PC-3 (cell line): ENCODE data around the gene DRG1. TPM values are rescaled to one million over a fixed set of nuclear protein-coding genes. Genes with fewer than 3 reads are reported as not detected.

ENCODE experiments used
- ATAC-seq: fragments of 200-7000 bp; cut with Tn5 transposase; 2 replicates; pipeline ENCODE4 v1.9.1; 2020; ENCODE audit warnings: mild to moderate bottlenecking, moderate library complexity
- BruUV-seq: library from RNA; stranded (reverse); fragments of 400-500 nt; replicated peaks from 2 replicates; lab custom pipeline; 2021; lab: Mats Ljungman, UMichigan
- CTCF ChIA-PET: fragments of 300-600 bp; sonication (Branson Sonifier 250); formaldehyde crosslinking; loops from one replicate; lab custom pipeline; 2022; ENCODE audit warnings: antibody characterized with exemption; lab: Charles Lee
- POLR2A ChIA-PET: fragments of 300-600 bp; sonication (Branson Sonifier 250); formaldehyde crosslinking; loops from one replicate; lab custom pipeline; 2022; ENCODE audit warnings: antibody characterized with exemption; ENCODE audit not compliant: unreplicated experiment; lab: Charles Lee
- DNase-seq: peaks from one replicate; pipeline ENCODE4 v3.0.0-alpha.2; 2015
- H2AFZ ChIP-seq: fragments of 300-600 bp; sonication (generic); 2 replicates; pipeline ENCODE4 v1.6.0; 2016; ENCODE audit warnings: antibody characterized with exemption, low read length
- H3F3A ChIP-seq: fragments of 300-600 bp; sonication (generic); one replicate; pipeline ENCODE4 v1.6.0; 2017; ENCODE audit warnings: antibody characterized with exemption, low read length, control low read depth, mild to moderate bottlenecking; ENCODE audit not compliant: unreplicated experiment
- H3K27ac ChIP-seq: fragments of 300-600 bp; sonication (generic); 2 replicates; pipeline ENCODE4 v1.5.1; 2016; ENCODE audit warnings: mild to moderate bottlenecking, low read length
- H3K27me3 ChIP-seq: fragments of 300-600 bp; sonication (generic); 2 replicates; pipeline ENCODE4 v1.6.1; 2016; ENCODE audit warnings: low read length, mixed read lengths
- H3K36me3 ChIP-seq: fragments of 300-600 bp; sonication (generic); 2 replicates; pipeline ENCODE4 v1.6.1; 2016; ENCODE audit warnings: low read depth, mixed run types, low read length, mixed read lengths
- H3K4me1 ChIP-seq: fragments of 300-600 bp; sonication (generic); 2 replicates; pipeline ENCODE4 v1.5.1; 2016; ENCODE audit warnings: low read length; ENCODE audit not compliant: insufficient read depth
- H3K4me2 ChIP-seq: fragments of 300-600 bp; sonication (generic); 2 replicates; pipeline ENCODE4 v1.6.0; 2016; ENCODE audit warnings: low read length
- H3K4me3 ChIP-seq: fragments of 300-600 bp; sonication (generic); 2 replicates; pipeline ENCODE4 v1.5.1; 2016; ENCODE audit warnings: mild to moderate bottlenecking, low read length, mixed read lengths
- H3K79me2 ChIP-seq: fragments of 300-600 bp; sonication (generic); 2 replicates; pipeline ENCODE4 v1.6.1; 2017; ENCODE audit warnings: low read length, mixed read lengths
- H3K9ac ChIP-seq: fragments of 300-600 bp; sonication (generic); 2 replicates; pipeline ENCODE4 v1.6.0; 2016; ENCODE audit warnings: mild to moderate bottlenecking, low read length
- H3K9me2 ChIP-seq: fragments of 300-600 bp; sonication (generic); replicated peaks from 2 replicates; pipeline ENCODE4 v1.6.1; 2016; ENCODE audit warnings: mixed run types, low read length, mixed read lengths
- H3K9me3 ChIP-seq: fragments of 300-600 bp; sonication (generic); 2 replicates; pipeline ENCODE4 v1.6.1; 2016; ENCODE audit warnings: low read length, mixed read lengths
- H4K20me1 ChIP-seq: fragments of 300-600 bp; sonication (generic); 2 replicates; pipeline ENCODE4 v1.6.1; 2016; ENCODE audit warnings: low read length, mixed read lengths
- EZH2 ChIP-seq: fragments of 300-600 bp; sonication (generic); IDR thresholded peaks from one replicate; pipeline ENCODE4 v1.6.1; 2017; ENCODE audit warnings: antibody characterized with exemption, mild to moderate bottlenecking, low read length; ENCODE audit not compliant: unreplicated experiment
- EZH2phosphoT487 ChIP-seq: fragments of 300-600 bp; sonication (generic); IDR thresholded peaks from 2 replicates; pipeline ENCODE4 v1.6.1; 2018; ENCODE audit warnings: mild to moderate bottlenecking, antibody characterized with exemption, low read length, borderline replicate concordance
- intact Hi-C: fragments of 100-400 bp; cut with micrococcal nuclease; formaldehyde crosslinking; loops from 2 replicates; pipeline ENCODE4 v1.9.0; 2023
- total RNA-seq: library from RNA; depleted of rRNA; stranded (reverse); fragments of >200 nt; gene quantifications from 2 replicates; pipeline ENCODE4 v1.2.3, GENCODE V29; 2014
- TF ChIP-seq, protein P1 (sequence below): fragments of 300-600 bp; sonication (generic); conservative IDR thresholded peaks from 2 replicates; pipeline ENCODE4 v1.5.1; 2017; ENCODE audit warnings: antibody characterized with exemption, low read depth, mild to moderate bottlenecking, low read length

Gene DRG1
- total RNA-seq, 1 experiment from 2014 or later: 49.9 TPM

DNA sequence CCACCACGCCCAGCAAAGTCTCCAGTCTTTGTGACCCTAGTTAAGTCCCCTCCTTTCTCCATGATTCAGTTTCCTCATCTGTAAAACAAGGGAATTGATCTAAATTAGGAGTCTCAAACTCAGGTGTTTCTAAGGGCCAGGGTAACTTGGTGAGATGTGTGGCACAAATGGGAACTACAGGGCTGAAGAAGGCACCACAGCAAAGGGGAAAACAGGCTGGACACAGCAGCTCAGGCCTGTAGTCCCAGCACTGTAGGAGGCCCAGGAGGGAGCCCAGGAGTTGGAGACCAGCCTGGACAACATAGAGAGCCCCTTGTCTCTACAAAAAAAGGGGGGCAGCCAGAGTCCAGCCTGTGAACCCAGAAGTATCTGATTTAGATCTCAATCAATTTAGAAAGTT, 37.7 kb upstream of the DRG1 start:
- H3K9me2 ChIP-seq: no peaks in the 10 kb centered on the region
- no peak overlapping the region for H3K9ac ChIP-seq
- H3K4me1 ChIP-seq: no peaks in the 10 kb centered on the region
- H3K4me2 ChIP-seq: no peak overlapping the region
- ChIA-PET CTCF (interaction anchor here (0.6 kb wide), 1 partner anchor 25 kb away, joined by 3 read pairs; no protein-coding TSS in a partner anchor), POLR2A (no interaction called here)
- no peaks in the 10 kb centered on the region for H3K79me2 ChIP-seq
- H3K9me3 ChIP-seq: no peaks in the 10 kb centered on the region
- H4K20me1 ChIP-seq: no peaks in the 10 kb centered on the region
- BruUV-seq: no TSS peak
- TF ChIP-seq, protein P1, sequence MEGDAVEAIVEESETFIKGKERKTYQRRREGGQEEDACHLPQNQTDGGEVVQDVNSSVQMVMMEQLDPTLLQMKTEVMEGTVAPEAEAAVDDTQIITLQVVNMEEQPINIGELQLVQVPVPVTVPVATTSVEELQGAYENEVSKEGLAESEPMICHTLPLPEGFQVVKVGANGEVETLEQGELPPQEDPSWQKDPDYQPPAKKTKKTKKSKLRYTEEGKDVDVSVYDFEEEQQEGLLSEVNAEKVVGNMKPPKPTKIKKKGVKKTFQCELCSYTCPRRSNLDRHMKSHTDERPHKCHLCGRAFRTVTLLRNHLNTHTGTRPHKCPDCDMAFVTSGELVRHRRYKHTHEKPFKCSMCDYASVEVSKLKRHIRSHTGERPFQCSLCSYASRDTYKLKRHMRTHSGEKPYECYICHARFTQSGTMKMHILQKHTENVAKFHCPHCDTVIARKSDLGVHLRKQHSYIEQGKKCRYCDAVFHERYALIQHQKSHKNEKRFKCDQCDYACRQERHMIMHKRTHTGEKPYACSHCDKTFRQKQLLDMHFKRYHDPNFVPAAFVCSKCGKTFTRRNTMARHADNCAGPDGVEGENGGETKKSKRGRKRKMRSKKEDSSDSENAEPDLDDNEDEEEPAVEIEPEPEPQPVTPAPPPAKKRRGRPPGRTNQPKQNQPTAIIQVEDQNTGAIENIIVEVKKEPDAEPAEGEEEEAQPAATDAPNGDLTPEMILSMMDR: no peak
- TF ChIP-seq EZH2 (no peak), EZH2phosphoT487 (no peak)
- no peaks in the 10 kb centered on the region for H3K36me3 ChIP-seq
- H2AFZ ChIP-seq: no peak overlapping the region
- H3K27ac ChIP-seq: no peak overlapping the region
- intact Hi-C loops: no loop called here
- H3F3A ChIP-seq: no peaks in the 10 kb centered on the region
- no peak for DNase-seq
- no peaks in the 10 kb centered on the region for H3K27me3 ChIP-seq
- no peak overlapping the region for H3K4me3 ChIP-seq
- no peak for ATAC-seq

DNA sequence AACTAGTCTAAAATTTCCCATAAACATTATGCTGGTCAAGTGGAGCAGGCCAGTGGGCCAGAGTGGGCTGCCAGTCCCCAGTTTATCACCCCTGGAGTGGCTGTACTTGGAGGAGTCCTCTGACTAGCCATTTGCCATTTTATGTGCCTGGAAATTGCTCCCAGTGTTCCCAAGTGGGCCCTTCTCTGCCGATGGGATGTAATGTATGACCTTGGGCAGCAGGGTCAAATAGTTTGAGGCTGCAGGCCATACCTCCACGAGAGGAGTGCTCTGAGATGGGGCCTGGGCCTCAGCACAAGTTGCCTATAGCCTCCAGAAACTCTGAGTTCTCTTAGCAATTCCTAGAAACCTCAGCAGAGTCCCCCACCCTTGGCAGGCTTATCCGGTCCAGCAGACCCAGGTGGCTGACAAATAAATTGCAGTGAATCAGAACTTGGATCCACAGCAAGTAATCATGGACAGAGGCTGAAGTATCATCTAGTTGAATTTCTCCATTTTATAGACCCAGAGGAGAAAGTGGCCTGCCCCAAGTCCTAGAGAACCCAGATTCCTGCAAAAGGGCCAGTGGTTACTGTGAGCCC, 35.4 kb upstream of the DRG1 start:
- CTCF ChIA-PET: no interaction called here
- Histone ChIP-seq H3K27me3 (no peaks in the 10 kb centered on the region), H3K9me2 (no peaks in the 10 kb centered on the region), H3F3A (no peaks in the 10 kb centered on the region), H3K79me2 (no peaks in the 10 kb centered on the region), H3K36me3 (no peaks in the 10 kb centered on the region), H4K20me1 (no peaks in the 10 kb centered on the region), H3K9me3 (no peaks in the 10 kb centered on the region), H3K4me1 (no peaks in the 10 kb centered on the region), H3K27ac (no peak overlapping the region), H3K9ac (no peak overlapping the region), H2AFZ (no peak overlapping the region), H3K4me2 (no peak overlapping the region), H3K4me3 (no peak overlapping the region)
- intact Hi-C loops: no loop called here
- POLR2A ChIA-PET: no interaction called here
- ATAC-seq (no peak), DNase-seq (no peak)
- TF ChIP-seq EZH2 (no peak), EZH2phosphoT487 (no peak)
- TF ChIP-seq, protein P1: no peak
- no TSS peak for BruUV-seq

DNA sequence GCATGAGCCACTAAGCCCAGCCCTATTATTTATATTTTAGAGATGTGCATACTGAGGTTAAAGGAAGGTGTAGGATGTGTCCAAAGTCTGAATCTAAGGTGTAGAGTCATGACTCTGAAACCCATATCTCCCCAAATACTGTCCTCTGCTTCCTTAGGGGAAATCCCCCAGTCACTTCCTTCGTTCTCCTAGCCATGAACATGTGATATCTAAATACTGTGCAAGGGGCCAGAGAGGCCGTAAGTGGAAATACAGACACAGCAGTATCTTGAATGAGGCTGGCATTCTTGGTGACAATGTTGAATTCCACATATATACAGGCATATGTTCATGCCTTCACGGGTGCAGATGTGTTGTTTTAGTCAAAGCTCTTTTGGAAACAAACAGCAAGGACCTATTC, 32.0 kb upstream of the DRG1 start:
- intact Hi-C loops: no loop called here
- no TSS peak for BruUV-seq
- H4K20me1 ChIP-seq: no peaks in the 10 kb centered on the region
- H3K4me2 ChIP-seq: no peak overlapping the region
- H3K79me2 ChIP-seq: no peaks in the 10 kb centered on the region
- DNase-seq (no peak), ATAC-seq (no peak)
- H3K36me3 ChIP-seq: no peaks in the 10 kb centered on the region
- TF ChIP-seq, protein P1: no peak
- TF ChIP-seq EZH2phosphoT487 (no peak), EZH2 (no peak)
- H2AFZ ChIP-seq: no peak overlapping the region
- no peak overlapping the region for H3K9ac ChIP-seq
- H3K9me3 ChIP-seq: no peaks in the 10 kb centered on the region
- no peaks in the 10 kb centered on the region for H3K4me1 ChIP-seq
- ChIA-PET CTCF (no interaction called here), POLR2A (no interaction called here)
- no peak overlapping the region for H3K27ac ChIP-seq
- H3K9me2 ChIP-seq: no peaks in the 10 kb centered on the region
- no peaks in the 10 kb centered on the region for H3K27me3 ChIP-seq
- no peaks in the 10 kb centered on the region for H3F3A ChIP-seq
- H3K4me3 ChIP-seq: no peak overlapping the region
